CD14-positive monocyte (primary cell): ENCODE data around the gene MTRFR. TPM values are rescaled to one million over a fixed set of nuclear protein-coding genes. Genes with fewer than 3 reads are reported as not detected.

ENCODE experiments used
- DNase-seq, 3 donors: peaks; one replicate each; pipeline ENCODE4 v3.0.0-alpha.2; 2011 to 2022
- H2AFZ ChIP-seq: 2 replicates; pipeline ENCODE4 v1.6.0; 2012; ENCODE audit warnings: mild to moderate bottlenecking, low read depth, low read length, inconsistent platforms; ENCODE audit not compliant: insufficient read depth, poor library complexity, severe bottlenecking
- H3K27ac ChIP-seq, 2 donors: 1 replicate in 1 of 2; 2 replicates in 1 of 2; pipeline ENCODE4 v1.5.1; 2012 to 2013; ENCODE audit warnings: low read length in 2 of 2, control low read depth in 1 of 2, inconsistent platforms in 1 of 2, low read depth in 1 of 2, mild to moderate bottlenecking in 1 of 2
- H3K27me3 ChIP-seq, 2 donors: one replicate each; pipeline versions ENCODE4 v1.6.0 to v1.6.1; 2011 to 2013; ENCODE audit warnings: low read length in 2 of 2; ENCODE audit not compliant: control insufficient read depth in 2 of 2, insufficient read depth in 2 of 2
- H3K36me3 ChIP-seq, 2 donors: replicated peaks in 1 of 2; 1 replicate in 1 of 2; 2 replicates in 1 of 2; pipeline versions ENCODE4 v1.5.1 to v1.6.1; 2012 to 2013; ENCODE audit warnings: low read length in 2 of 2, control low read depth in 1 of 2, inconsistent platforms in 1 of 2, mild to moderate bottlenecking in 1 of 2; ENCODE audit not compliant: insufficient read depth in 2 of 2, control insufficient read depth in 1 of 2
- H3K4me1 ChIP-seq, 2 donors: 1 replicate in 1 of 2; 2 replicates in 1 of 2; pipeline versions ENCODE4 v1.5.1 to v1.6.1; 2012 to 2013; ENCODE audit warnings: low read length in 2 of 2, control low read depth in 1 of 2, inconsistent platforms in 1 of 2, mild to moderate bottlenecking in 1 of 2, moderate library complexity in 1 of 2; ENCODE audit not compliant: insufficient read depth in 2 of 2, control insufficient read depth in 1 of 2
- H3K4me2 ChIP-seq: replicated peaks from 2 replicates; pipeline ENCODE3; 2012; ENCODE audit warnings: low read length, moderate library complexity, mild to moderate bottlenecking; ENCODE audit not compliant: poor library complexity, severe bottlenecking; ENCODE audit errors: extremely low read depth
- H3K4me3 ChIP-seq, 3 experiments: fragments of 200-600 bp in 1 of 3; sonication (generic) in 1 of 3; replicated peaks in 1 of 3; 1 replicate in 2 of 3; 2 replicates in 1 of 3; pipeline ENCODE4 v1.5.1; 2011 to 2013; ENCODE audit warnings: low read length in 3 of 3, mild to moderate bottlenecking in 3 of 3, control low read depth in 2 of 3, low read depth in 2 of 3, inconsistent platforms in 1 of 3, moderate library complexity in 1 of 3
- H3K79me2 ChIP-seq: 2 replicates; pipeline ENCODE4 v1.6.0; 2012; ENCODE audit warnings: mild to moderate bottlenecking, control low read depth, inconsistent platforms, low read length, moderate library complexity; ENCODE audit not compliant: insufficient read depth
- H3K9ac ChIP-seq: 2 replicates; pipeline ENCODE4 v1.6.0; 2017; ENCODE audit warnings: low read length, mild to moderate bottlenecking; ENCODE audit not compliant: insufficient read depth, poor library complexity, severe bottlenecking
- H3K9me3 ChIP-seq, 2 donors: replicated peaks in 1 of 2; 1 replicate in 1 of 2; 2 replicates in 1 of 2; pipeline versions ENCODE4 v1.5.1 to v1.6.1; 2012 to 2013; ENCODE audit warnings: low read length in 2 of 2, control low read depth in 1 of 2; ENCODE audit not compliant: control insufficient read depth in 1 of 2, insufficient read depth in 1 of 2
- H4K20me1 ChIP-seq: 2 replicates; pipeline ENCODE4 v1.6.0; 2012; ENCODE audit warnings: mild to moderate bottlenecking, low read length, control low read depth, moderate library complexity; ENCODE audit not compliant: insufficient read depth
- H3K27ac Mint-ChIP-seq, 7 donors: one replicate each; pipeline ENCODE4 v1.8.0; 2020; ENCODE audit warnings: mild to moderate bottlenecking in 7 of 7, mixed read lengths in 7 of 7, moderate library complexity in 6 of 7, inconsistent platforms in 2 of 7
- H3K27me3 Mint-ChIP-seq, 3 donors: one replicate each; pipeline ENCODE4 v1.8.0; 2021 to 2022; ENCODE audit warnings: low read depth in 3 of 3, mild to moderate bottlenecking in 3 of 3, mixed read lengths in 3 of 3, moderate library complexity in 3 of 3, inconsistent platforms in 1 of 3
- H3K36me3 Mint-ChIP-seq, 2 donors: one replicate each; pipeline ENCODE4 v1.8.0; 2020; ENCODE audit warnings: mixed read lengths in 2 of 2, inconsistent platforms in 1 of 2, mild to moderate bottlenecking in 1 of 2
- H3K4me1 Mint-ChIP-seq: one replicate; pipeline ENCODE4 v1.8.0; 2020; ENCODE audit warnings: mild to moderate bottlenecking, mixed read lengths
- H3K4me3 Mint-ChIP-seq, 2 donors: one replicate each; pipeline ENCODE4 v1.8.0; 2020; ENCODE audit warnings: mild to moderate bottlenecking in 2 of 2, mixed read lengths in 2 of 2, moderate library complexity in 1 of 2
- H3K9me3 Mint-ChIP-seq, 7 donors: one replicate each; pipeline ENCODE4 v1.8.0; 2020 to 2022; ENCODE audit warnings: mixed read lengths in 7 of 7, mild to moderate bottlenecking in 6 of 7, moderate library complexity in 6 of 7, inconsistent platforms in 2 of 7
- WGBS: methylation state at CpG from one replicate; pipeline ENCODE4 v1.1.5; 2013; ENCODE audit warnings: missing lambda C conversion rate; ENCODE audit not compliant: insufficient coverage; 5-methylcytosine and 5-hydroxymethylcytosine counted together
- intact Hi-C, 2 donors: fragments of 100-400 bp; cut with micrococcal nuclease; formaldehyde crosslinking; loops; one replicate each; pipeline versions ENCODE4 v1.15.0 to v1.15.1; 2023
- polyA plus RNA-seq, 3 donors: library from polyadenylated mRNA; depleted of rRNA in 1 of 3; unstranded in 2 of 3; stranded (reverse) in 1 of 3; fragments of 300-500 nt in 2 of 3; fragments of >200 nt in 1 of 3; fragmentation: Illumina TruSeq in 2 of 3; gene quantifications; 1 replicate in 2 of 3; 2 replicates in 1 of 3; pipeline ENCODE4 v1.2.3, GENCODE V29; 2012 to 2021
- TF ChIP-seq, protein P1 (sequence below): fragments of 200-600 bp; IDR thresholded peaks from one replicate; pipeline ENCODE4 v1.8.0; 2022; ENCODE audit warnings: antibody characterized with exemption, mild to moderate bottlenecking

MTRFR gene
- polyA plus RNA-seq, 3 donors = 1.7 to 2.1 (median 1.7) TPM

DNA sequence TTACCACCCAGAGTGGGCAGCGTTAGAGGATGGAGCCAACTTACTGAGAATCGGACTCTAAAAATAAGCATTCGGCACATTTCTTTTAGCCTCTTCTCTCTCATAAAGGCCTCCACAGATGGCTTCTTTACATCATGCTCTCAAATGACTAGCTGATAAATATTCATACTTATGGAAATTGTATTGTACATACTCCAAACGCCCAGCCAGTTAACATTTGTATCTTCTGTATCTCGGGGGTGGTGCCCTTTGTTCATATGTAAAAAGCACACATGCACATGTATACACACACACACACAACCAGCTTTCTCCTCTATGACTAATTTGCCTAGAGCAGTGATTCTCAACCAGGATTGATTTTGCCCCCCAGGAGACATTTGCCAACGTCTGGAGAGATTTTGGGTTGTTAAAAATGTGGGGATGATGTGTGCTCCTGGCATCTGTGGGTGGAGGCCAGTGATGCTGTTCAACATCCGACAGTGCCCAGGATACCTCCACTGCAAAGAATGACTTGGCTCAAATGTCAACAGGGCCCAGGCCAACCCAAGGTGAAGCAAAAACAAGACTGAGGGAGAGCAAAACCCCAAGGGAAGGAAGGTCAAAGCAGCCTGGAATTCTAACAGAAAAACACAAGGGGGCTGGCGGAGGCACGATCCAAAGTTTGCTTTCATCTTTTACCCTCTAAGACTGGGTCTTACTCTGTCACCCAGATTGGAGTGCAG is 53.6 kb downstream of the MTRFR start:
- Mint-ChIP-seq H3K27ac (peak overlapping the region in 3 of 7 donors; percentile 1 to 36 (median 5)), H3K4me1 (no peaks in the 10 kb centered on the region), H3K9me3 (no peaks in the 10 kb centered on the region), H3K36me3 (peaks cover 23 to 34% of the 10 kb centered on the region in 2 donors), H3K4me3 (no peak overlapping the region), H3K27me3 (no peaks in the 10 kb centered on the region)
- no peaks in the 10 kb centered on the region for H3K4me1 ChIP-seq
- H3K27me3 ChIP-seq = no peaks in the 10 kb centered on the region
- H2AFZ ChIP-seq = no peak overlapping the region
- no peaks in the 10 kb centered on the region for H3K79me2 ChIP-seq
- DNase-seq = no peak
- H3K4me2 ChIP-seq = no peak overlapping the region
- peaks cover 13 to 35% of the 10 kb centered on the region in 2 donors for H3K36me3 ChIP-seq
- H3K9me3 ChIP-seq = no peaks in the 10 kb centered on the region
- no peak overlapping the region for H3K27ac ChIP-seq
- TF ChIP-seq, protein P1, sequence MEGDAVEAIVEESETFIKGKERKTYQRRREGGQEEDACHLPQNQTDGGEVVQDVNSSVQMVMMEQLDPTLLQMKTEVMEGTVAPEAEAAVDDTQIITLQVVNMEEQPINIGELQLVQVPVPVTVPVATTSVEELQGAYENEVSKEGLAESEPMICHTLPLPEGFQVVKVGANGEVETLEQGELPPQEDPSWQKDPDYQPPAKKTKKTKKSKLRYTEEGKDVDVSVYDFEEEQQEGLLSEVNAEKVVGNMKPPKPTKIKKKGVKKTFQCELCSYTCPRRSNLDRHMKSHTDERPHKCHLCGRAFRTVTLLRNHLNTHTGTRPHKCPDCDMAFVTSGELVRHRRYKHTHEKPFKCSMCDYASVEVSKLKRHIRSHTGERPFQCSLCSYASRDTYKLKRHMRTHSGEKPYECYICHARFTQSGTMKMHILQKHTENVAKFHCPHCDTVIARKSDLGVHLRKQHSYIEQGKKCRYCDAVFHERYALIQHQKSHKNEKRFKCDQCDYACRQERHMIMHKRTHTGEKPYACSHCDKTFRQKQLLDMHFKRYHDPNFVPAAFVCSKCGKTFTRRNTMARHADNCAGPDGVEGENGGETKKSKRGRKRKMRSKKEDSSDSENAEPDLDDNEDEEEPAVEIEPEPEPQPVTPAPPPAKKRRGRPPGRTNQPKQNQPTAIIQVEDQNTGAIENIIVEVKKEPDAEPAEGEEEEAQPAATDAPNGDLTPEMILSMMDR = no peak
- H3K4me3 ChIP-seq = no peak overlapping the region
- H4K20me1 ChIP-seq = peaks cover 5% of the 10 kb centered on the region
- no peak overlapping the region for H3K9ac ChIP-seq
- 89% methylated on average over 3 of the region's 9 CpGs for WGBS
- intact Hi-C loops = no loop called here

DNA sequence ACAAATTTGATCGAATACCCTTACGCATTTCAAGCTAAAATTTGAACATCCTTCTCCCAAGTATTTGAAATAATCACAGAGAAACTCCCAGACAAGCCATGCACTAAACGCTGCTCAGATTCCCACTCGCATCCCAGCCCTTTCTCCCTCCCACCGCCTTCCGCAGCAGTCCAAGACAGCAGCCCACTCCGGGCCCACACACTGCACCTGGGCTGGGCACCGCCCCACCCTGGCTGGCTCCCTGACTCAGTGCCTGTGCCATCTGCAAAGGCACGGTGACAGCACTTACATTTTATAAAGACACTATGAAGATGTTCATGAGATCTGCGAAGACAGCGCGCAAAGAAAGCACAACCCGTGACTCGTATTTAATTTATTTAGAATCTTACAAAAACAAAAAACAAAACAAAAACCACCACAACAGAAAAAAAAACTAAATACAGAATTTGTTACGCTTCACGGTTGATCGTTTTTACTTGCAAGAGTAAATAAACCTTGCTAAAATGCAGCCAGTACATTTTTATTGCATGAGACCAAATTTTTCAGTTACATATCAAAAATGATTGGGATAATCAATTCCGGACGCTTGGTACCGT is 55.6 kb downstream of the MTRFR start:
- H3K27me3 ChIP-seq = no peaks in the 10 kb centered on the region
- no peaks in the 10 kb centered on the region for H3K27me3 Mint-ChIP-seq
- H3K9ac ChIP-seq = no peak overlapping the region
- no peaks in the 10 kb centered on the region for H3K9me3 Mint-ChIP-seq
- intact Hi-C loops = no loop called here
- no peak for DNase-seq
- peaks cover 38 to 52% of the 10 kb centered on the region in 2 donors for H3K36me3 Mint-ChIP-seq
- no peak overlapping the region for H3K4me3 ChIP-seq
- no peaks in the 10 kb centered on the region for H3K79me2 ChIP-seq
- peaks cover 32 to 55% of the 10 kb centered on the region in 2 donors for H3K36me3 ChIP-seq
- peaks cover 5% of the 10 kb centered on the region for H4K20me1 ChIP-seq
- WGBS = 97% methylated on average over 20 of the region's 20 CpGs
- no peak overlapping the region for H2AFZ ChIP-seq
- no peak overlapping the region for H3K4me2 ChIP-seq
- H3K4me1 Mint-ChIP-seq = no peaks in the 10 kb centered on the region
- no peaks in the 10 kb centered on the region for H3K9me3 ChIP-seq
- H3K27ac ChIP-seq = no peak overlapping the region
- TF ChIP-seq, protein P1 = no peak
- H3K27ac Mint-ChIP-seq = peak overlapping the region in 2 of 7 donors; percentile 47 to 57
- H3K4me3 Mint-ChIP-seq = no peak overlapping the region
- H3K4me1 ChIP-seq = no peaks in the 10 kb centered on the region
